ENCODE results near the gene PUM2. TPM values are rescaled to one million over a fixed set of nuclear protein-coding genes. Genes with fewer than 3 reads are reported as not detected.

Gene PUM2
- total RNA-seq, 1 experiment from 2014 or later = 105 TPM

- Histone ChIP-seq H3K4me3 (replicated peaks in 1 of 2; ENCODE audit: low read depth in 1 of 2, low read length in 2 of 2) (no peak overlapping the region), H3K9me2 (ENCODE audit: insufficient read depth) (no peaks in the 10 kb centered on the region), H3K27me3 (ENCODE audit: insufficient read depth, low read length) (no peaks in the 10 kb centered on the region), H3K36me3 (ENCODE audit: control insufficient read depth in 1 of 2, insufficient read depth in 2 of 2, low read length in 2 of 2) (no peaks in the 10 kb centered on the region), H3K4me1 (ENCODE audit: control insufficient read depth in 1 of 2, insufficient read depth in 2 of 2, low read length in 2 of 2) (peaks cover 0 to 4% of the 10 kb centered on the region in 2 experiments; a peak in 1 of 4 replicates), H3K79me2 (ENCODE audit: insufficient read depth, low read length) (no peaks in the 10 kb centered on the region), H3K9me3 (ENCODE audit: control insufficient read depth in 1 of 2, insufficient read depth in 1 of 2, low read depth in 1 of 2, low read length in 2 of 2) (no peaks in the 10 kb centered on the region), H2AFZ (ENCODE audit: low read depth, low read length, poor library complexity, severe bottlenecking) (no peak overlapping the region), H4K20me1 (ENCODE audit: insufficient read depth) (no peaks in the 10 kb centered on the region), H3K27ac (ENCODE audit: low read depth, low read length) (no peak overlapping the region), H3K9ac (ENCODE audit: low read length) (no peak overlapping the region), H3K4me2 (ENCODE audit: low read length) (no peak overlapping the region)
- BruUV-seq (replicated peaks) = no TSS peak
- CTCF ChIA-PET = no interaction called here
- RAD21 ChIA-PET (ENCODE audit: low non-redundant PET in 1 of 2, low total read pairs in 2 of 2, uncharacterized antibody in 2 of 2, unreplicated experiment in 2 of 2) = no interaction called here
- POLR2A ChIA-PET = interaction anchor here (1.1 kb wide), 1 partner anchor 13 kb away, joined by 3 read pairs; no protein-coding TSS in a partner anchor
- intact Hi-C loops (cut with micrococcal nuclease) = no loop called here
- ATAC-seq (no peak), DNase-seq (ENCODE audit: low read depth, low spot score) (no peak)
- TF ChIP-seq TCF7L2 (IDR thresholded peaks at IDR 0.05; ENCODE audit: borderline replicate concordance, extremely low read depth, insufficient read depth, insufficient read length) (no peak), SP1 (IDR thresholded peaks at IDR 0.05; ENCODE audit: low read depth) (no peak), POLR2A (IDR thresholded peaks at IDR 0.05; ENCODE audit: borderline replicate concordance, extremely low read depth, insufficient read depth, insufficient read length) (no peak), CTCF (IDR thresholded peaks at IDR 0.05 in 2 of 3, conservative IDR thresholded peaks at IDR 0.05 in 1 of 3; ENCODE audit: borderline replicate concordance in 1 of 3, insufficient read depth in 1 of 3, low read depth in 2 of 3, low read length in 2 of 3) (no peak), SIN3A (IDR thresholded peaks at IDR 0.05; ENCODE audit: low read depth) (no peak), POLR2AphosphoS5 (IDR thresholded peaks at IDR 0.05; ENCODE audit: low read depth, low read length) (no peak), YY1 (IDR thresholded peaks at IDR 0.05; ENCODE audit: extremely low read depth, insufficient replicate concordance, low read depth, low read length) (no peak), EGR1 (IDR thresholded peaks at IDR 0.05; ENCODE audit: low read depth) (no peak), CEBPB (IDR thresholded peaks at IDR 0.05; ENCODE audit: low read depth) (no peak), EZH2 (IDR thresholded peaks at IDR 0.05) (no peak), ZBTB33 (IDR thresholded peaks at IDR 0.05; ENCODE audit: extremely low read depth, insufficient replicate concordance, low read length) (no peak)
Observed at GRCh38 chr2:20382965-20383810, 32.5 kb upstream of the PUM2 start.

Data from HCT116 (cell line).